Measurements from ENCODE around the gene FAM118A.
"Not testable (repeated sequence)": the region's sequence is repeated elsewhere in the genome, so short reads cannot be mapped to it uniquely, and the experiment has no call there.

FAM118A gene

DNA sequence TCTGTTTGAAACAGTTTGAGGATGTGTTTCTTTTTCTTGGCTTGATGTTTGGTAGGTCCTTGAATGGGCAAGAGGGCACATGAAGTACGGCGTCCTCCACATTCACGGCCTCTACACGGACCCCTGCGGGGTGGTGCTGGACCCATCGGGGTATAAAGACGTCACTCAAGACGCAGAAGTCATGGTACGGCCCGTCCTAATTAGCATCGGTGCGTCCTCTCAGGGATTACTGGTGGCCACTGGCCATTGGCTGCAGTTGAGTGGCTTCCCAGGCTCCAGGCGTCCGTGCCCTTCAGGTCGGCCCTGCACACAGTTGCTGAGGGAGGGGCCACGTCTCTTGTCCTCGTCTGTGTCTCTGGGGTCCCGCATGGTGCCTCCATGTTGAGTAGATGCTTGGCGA, 20.8 kb downstream of the FAM118A start:
- no peak for DNase-seq (ENCODE audit: low read depth in 2 of 2)

DNA sequence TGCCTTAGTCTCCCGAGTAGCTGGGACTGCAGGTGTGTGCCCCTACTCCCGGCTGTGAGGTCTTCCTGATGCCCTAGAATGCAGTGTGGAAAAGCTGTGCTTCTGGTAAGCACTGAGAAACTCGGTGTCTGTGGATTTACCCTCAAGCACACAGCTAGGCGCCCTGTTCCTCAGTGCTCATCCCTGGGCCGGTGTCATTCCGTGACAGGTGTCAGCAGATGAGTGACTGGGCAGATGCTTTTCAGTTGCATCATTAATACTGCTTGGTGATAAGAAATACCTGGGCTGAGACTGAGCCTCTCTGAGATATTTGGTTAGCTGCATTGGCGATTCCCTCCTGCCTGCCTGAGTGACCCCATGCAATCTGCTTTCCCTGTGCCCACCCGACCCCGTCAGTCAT, 21.8 kb downstream of the FAM118A start:
- no peak for DNase-seq (ENCODE audit: low read depth in 2 of 2)

DNA sequence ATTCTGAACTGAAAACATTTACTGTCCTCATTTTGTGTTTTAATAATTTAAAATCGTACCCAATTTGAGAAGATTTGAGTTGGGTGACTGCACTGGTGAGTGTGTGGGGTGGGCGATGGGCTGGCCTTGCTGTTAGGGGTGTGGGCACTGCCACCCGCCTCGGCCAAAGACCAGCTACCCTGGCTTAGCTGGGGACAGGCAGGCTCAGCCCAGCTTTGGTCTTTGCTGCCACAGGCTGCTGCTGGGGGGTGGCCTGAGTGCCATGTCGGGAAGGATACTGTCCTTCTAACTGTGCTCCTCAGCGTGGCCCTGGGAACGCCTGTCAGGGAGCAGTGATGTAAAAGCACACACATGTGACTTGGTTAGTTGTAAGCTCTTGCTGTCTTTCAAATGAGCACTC, 22.3 kb downstream of the FAM118A start:
- no peak for DNase-seq (ENCODE audit: low read depth in 2 of 2)

DNA sequence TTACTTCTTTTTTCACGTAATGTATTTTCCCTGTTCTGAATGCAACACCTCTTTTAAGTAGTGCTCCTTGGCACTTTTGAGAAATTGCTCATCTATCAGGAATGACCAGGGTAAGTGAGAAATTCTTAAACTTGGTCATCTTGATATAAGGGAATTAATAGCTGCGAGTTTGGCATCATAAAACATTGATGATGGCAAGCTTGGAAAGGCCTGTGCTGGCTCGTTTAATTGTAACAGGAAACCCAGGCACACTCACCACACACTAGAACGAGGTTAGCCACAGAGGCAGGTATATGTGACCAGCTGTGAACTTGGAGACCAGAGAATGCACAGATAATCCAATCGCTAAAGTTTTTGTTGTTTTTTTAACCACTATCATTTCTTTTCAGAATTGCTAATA, 24.3 kb downstream of the FAM118A start:
- no peak for DNase-seq (ENCODE audit: low read depth in 2 of 2)

DNA sequence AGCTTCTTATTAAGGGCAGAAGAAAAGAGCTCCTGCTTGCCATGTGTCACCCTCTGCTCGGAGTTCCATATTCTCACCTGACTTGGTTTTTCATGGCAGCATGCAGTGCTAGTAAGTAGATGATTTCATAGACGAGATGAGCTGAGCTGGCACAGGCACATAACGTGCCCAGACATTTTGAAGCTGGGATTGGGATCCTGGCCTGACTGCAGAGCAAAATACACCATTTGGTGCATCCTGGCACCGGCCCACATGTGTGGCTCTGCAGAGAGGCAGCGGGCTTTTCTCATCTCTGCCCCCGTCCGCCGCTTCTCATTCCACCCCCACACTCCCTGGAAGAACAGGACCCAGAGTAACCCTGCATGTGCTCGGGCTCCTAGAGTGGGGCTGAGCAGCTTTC, 24.8 kb downstream of the FAM118A start:
- no peak for DNase-seq (ENCODE audit: low read depth in 2 of 2)

DNA sequence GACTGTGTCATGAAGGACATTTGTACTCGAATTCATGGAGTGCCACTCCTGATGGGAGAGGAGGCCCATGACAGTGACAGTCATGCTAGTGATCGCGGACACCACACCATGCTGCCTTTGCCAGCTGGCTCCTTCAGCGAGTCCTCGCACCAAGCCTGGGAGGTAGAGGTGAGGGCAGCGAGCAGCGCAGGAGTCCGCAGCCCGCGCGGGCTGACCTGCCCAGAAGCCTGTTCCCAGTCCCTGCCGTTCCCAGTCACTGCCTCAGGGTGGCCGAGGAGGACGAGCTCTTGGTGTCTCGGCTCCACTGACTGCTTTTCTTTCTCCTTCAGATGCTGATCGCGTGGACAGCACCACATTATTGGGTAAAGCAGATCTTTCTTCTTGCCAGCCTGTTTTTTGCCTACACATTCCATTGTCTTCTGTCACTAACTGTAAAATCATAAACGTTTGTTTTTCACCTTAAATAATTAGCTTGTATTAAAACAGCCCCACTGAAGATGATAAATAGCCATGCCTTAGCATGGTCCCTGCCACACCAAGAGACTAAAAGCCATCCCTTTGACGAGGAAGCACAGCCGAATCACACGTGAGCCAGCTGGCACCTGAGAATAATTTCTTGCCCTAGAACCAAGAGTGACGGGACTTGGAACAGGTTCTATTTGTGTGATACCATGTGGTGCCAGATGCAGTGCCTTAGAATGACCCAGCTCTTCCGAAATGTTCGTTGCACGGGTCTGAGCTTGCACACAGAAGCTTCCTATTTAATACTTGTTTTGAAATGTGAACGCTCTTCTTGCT, 25.5 kb downstream of the FAM118A start:
- DNase-seq (ENCODE audit: low read depth in 2 of 2) = no peak

DNA sequence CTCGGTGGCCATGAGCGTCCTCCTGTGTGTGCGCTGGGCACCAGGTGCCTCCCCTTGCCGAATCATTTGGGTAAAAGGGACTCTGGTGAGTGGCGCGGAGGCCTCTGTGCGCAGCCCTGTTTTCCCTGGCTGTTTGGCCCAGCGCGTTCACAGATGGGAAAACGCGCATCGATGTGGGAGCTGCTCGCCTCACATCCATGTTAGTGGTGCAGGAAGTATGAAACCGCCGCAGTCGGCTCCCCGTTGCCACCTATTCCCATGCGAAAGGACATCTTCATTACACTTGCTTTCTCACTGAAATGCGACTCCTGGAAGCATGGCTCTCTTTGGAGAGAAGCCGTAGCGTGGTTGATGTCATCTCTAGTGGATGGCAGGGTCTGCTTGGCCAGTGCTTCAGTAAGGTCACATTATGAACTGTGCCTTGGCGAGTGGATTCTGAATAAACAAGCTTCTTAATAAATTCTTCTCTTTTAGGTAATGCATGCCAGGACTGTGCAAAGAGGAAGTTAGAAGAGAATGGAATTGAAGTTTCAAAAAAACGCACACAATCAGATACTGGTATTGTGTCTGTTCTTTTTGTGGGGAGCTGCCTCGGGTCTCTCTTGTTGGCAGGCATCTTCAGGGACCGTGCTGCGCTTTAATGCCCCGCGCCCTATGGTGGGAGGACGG, 26.3 kb downstream of the FAM118A start:
- no peak for DNase-seq (ENCODE audit: low read depth in 2 of 2)

DNA sequence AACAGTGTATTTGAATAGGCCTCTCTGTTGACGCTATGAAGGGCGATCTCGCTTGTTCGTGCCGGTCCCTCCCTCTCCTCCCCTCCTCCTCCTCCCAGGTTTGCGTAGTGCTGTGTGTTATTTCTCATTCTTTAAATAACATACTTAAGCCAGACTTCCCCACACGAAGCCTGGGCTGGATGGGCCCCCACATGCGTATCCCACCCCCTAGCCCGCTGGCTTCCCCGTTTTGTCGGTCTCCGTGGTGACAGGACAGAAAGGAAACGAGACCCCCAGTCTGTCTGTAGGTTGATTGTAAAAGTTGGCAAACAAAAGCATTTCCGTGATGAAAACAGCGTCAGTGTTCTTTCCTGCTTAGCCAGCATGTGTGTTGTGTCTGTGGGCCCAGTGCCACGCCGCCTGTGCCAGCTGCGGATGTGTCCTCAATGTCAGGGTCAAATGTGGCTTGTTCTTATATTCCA, 27.3 kb downstream of the FAM118A start:
- no peak for DNase-seq (ENCODE audit: low read depth in 2 of 2)

DNA sequence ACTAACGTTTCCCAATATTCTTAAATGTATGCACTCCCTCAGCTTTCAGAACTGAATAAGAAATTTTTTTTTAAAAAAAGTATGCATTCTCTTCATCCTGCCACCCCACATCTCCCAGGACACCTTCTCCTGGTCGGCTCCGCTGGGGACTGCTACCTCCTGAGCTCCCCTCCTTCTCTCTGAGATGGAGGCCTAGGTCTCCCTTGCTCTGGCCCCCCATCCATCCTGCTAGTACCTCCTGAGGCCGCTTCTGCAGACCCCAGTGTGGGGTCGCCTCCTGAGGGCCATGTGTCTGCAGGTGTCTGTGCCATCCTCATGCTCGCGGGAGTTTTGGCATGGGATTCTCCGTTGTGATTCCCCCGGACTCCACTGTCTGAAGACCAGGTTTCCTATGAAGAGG, 27.8 kb downstream of the FAM118A start:
- DNase-seq (ENCODE audit: low read depth in 2 of 2) = no peak

DNA sequence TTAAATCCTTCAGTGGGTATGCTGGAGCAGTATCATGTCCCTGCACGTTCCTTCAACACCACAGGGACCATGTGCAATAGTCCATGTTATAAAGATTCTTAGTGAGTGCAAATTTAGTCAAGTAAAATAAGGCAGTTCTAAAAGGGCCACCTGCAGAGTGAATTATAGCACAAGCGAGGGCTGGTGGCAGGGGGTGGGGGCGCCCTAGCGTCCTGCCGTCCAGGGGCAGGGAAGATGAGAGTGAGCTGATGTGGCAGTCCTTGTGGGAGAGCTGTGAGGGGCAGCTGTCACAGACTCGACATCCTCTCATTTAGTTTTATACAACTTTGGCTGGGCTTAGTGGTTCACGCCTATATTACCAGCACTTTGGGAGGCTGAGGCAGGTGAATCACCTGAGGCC, 29.1 kb downstream of the FAM118A start:
- no peak for DNase-seq (ENCODE audit: low read depth in 2 of 2)

DNA sequence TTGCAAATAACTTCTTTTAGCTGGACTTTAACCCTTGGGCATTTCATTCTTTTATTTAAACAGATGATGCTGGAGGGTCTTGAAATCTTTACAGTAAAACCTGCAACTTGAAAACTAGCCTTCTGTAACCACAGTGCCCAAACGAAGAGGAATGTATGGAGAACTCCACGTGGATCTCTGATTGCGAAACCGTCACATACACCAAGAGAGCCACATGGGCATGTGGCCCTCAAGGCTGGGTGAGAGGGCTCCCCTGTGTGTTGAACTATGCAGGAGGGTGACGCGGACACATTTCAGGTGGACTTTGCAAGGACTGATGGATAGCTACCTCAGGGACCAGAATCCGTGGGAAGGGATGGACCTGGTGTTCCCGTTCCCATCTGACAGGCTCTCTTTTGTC, 30.6 kb downstream of the FAM118A start:
- no peak for DNase-seq (ENCODE audit: low read depth in 2 of 2)

DNA sequence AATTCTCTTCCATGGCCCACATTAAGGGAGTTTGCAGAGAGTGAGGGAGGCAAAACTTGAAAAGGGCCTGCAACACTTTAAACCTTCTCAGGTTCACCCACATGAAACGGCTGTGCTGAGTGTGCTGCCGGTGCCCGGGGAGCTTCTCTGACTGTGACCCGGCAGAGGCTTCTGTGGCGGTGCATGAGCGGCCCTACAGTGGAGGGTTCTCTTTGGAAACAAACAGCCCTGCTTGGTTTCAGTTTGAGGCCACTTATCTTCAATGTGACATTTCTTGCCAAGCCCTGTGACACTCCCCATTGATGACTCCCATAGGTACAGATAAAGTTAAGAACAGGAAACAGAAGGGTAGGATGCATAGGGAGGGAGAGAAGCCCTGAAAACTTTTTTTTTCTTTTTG, 31.8 kb downstream of the FAM118A start:
- DNase-seq (ENCODE audit: low read depth in 2 of 2) = peak; percentile 17 to 36

DNA sequence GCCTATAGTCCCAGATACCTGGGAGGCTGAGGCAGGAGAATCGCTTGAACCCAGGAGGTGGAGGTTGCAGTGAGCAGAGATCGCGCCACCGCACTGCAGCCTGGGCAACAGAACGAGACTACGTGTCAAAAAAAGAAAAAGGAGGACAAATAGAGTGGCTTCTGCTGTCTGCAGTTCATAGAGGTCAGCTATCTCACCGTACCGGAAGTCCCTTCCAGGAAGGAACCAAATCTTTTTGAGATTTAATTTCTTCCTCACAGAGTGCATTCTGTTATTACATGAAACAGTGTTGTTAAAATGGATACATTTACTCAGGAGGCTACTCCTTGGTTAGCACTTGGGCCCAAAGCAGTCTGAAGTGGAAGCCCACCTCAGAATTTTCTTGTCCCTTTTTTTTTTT, 33.4 kb downstream of the FAM118A start:
- DNase-seq (ENCODE audit: low read depth in 2 of 2) = no peak

DNA sequence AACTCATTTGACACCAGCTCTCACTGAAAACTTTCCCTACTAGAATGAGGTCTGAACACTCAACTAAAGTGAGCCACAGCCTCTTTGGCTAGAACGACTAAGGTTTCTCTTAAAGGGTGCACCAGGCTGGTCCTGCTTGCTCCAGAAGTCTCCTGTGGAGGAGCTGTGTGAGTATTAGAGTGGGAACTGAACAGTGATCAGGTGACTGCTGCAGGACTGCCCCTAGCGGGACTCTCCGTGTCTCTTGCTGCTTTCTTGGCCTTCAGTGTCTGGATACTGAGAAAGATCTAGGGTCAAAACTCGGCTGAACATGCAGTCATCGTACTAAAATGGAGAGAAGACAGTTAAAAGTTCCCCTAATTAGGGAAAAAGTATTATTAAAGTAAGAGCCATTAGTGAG, 34.6 kb downstream of the FAM118A start:
- no peak for DNase-seq (ENCODE audit: low read depth in 2 of 2)

DNA sequence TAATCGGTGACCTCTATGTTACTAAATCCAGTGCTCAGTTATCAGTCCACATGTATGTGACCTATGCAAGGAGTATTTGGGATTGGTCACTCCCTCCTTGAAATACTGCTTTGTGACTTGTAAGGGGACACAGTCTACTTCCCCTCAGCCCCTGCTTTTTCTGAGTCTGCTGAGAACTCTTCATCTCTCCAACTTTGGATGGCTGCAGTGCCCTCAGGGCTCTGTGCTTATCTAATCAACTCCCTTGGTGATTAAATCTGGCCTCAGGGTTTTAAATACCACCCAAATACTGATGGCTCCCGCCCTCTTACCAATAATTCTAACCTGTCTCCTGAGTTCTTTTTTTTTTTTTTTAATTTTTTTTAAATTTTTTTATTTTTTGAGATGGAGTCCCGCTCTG, 40.2 kb downstream of the FAM118A start:
- no peak for DNase-seq (ENCODE audit: low read depth in 2 of 2)

DNA sequence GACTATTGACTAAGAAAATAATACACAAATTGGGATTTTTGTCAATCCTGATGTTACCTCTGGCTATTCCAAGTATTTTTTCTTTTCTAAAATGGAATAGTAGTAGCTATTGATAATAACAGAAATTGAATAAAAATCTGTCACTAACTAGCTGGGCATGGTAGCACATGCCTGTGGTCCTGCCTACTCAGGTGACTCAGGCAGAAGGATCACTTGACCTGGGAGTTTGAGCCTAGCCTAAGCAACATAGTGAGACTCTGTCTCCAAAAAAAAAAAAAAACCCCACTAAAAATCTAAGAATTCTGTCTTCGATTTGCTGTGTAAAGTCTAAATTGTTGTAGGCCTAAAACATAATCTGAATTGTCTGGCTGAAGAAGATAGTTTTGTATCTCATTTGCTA, 42.2 kb downstream of the FAM118A start:
- DNase-seq (ENCODE audit: low read depth in 2 of 2) = no peak

DNA sequence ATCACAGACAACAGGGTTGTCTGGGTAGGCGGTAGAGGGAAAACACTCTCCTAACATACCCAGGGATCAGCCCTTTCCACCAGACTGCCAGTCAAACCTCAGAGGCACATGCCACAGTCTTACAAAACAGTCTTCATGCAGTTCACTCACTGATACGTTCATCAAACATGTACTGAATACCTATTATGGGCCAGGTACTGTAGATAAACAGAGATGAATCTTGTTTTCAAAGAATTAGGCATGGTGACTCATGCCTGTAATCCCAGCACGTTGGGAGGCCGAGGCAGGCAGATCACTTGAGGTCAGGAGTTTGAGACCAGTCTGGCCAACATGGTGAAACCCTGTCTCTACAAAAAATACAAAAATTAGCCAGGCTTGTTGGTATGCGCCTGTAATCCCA, 43.0 kb downstream of the FAM118A start:
- DNase-seq (ENCODE audit: low read depth in 2 of 2) = not testable (repeated sequence)

DNA sequence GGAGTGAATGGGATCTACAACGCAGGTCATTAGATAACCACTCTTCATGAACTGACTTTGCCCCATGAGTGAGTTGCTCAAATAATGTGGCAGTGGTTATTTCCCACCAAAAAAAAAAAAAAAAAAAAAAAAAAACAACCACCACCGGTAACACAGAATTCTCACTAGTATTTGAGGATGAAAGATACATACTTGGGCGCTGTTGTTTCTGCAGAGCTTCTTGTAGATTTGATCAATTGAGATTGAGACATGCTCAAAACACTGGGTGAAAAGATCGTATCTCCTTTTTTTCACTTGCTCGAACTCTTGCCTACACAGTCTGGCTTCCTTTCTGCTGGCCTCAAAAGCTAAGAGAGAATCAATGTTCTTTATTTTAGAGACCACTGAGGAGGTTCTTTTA, 44.1 kb downstream of the FAM118A start:
- DNase-seq (ENCODE audit: low read depth in 2 of 2) = no peak

DNA sequence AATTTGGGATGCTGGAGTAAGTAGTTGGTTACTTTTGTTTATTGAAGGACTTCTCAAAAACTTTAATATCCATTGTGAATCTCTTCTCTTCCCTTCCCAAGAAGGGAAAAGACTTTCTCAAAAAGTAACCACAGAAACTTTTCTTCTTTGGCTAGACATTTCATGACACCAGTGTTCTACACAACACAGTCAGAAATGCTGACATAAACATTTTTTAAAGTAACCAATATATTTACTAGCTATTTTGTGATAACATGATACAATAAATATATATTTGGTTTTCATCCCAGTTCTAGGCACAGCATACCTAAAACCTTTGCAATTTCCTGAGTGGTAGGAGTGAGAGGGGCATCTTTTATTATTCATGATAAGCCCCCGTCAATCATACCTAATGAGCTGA, 47.8 kb downstream of the FAM118A start:
- no peak for DNase-seq (ENCODE audit: low read depth in 2 of 2)

DNA sequence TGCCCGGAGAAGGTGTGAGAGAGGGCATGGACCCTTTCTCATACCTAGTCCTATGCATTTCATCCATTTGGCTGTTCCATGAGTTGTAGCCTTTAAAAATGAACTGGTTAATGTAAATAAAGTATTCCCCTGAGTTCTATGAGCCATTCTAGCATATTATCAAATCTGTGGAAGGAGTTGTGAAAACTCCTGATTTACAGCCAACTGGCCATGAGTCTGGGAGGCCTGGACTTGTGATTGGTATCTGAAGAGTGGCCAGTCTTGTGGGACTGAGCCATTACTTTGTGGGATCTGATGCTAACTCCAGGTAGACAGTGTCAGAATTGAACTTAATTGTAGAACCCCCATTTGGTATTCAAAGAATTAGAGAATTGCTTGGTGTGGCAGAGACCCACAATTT, 48.4 kb downstream of the FAM118A start:
- DNase-seq (ENCODE audit: low read depth in 2 of 2) = no peak

DNA sequence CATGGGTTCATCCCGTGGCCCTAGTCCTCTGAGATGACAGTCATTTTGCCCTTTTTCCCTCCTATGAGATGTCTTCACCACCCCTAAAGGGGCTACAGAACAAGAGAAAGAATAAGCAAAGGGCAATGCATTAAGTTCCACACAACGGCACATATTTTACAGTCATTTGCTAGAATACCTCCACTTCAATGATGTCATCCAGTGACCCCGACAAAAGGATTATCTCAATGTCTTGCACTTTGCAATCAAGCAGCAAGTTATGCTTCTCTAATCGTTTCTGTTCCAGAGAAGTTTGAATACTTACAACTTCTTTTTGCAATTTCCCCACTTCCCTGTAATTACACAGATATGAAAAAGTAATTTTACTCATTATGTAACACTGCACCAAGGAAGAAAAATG, 49.9 kb downstream of the FAM118A start:
- no peak for DNase-seq (ENCODE audit: low read depth in 2 of 2)

DNA sequence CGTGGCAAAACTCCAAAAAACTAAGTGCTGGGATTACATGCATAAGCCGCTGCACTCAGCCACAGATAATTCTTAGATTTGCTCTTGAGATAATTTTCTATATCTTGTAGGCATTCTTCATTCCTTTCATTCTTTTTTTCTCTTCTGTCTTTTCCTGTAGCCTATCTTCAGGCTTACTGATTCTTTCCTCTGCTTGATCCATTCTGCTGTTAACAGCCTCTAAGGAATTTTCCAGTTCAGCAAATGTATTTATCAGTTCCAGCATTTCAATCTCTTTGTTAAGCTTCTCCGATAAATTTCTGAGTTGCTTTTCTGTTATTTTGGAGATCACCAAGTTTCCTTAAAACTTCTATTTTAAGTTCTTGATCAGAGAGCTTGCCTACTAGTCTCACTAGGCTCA, 57.0 kb downstream of the FAM118A start:
- DNase-seq (ENCODE audit: low read depth in 2 of 2) = no peak

DNA sequence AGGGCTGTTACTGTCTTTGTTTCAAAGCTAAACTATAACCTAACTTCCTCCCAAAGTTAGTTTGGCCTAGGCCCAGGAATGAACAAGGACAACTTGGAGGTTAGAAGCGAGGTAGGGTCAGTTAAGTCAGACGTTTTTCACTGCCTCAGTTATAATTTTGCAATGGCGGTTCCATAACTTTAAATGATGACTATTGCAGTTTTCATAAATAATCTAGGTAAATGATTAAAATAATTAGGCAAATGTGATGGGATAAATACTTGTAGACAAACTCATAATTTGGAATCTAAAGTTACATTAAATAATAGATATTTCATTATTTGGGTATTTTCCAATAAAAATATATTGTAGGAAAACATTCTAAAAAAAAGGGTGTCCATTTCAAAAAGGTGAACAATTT, 63.9 kb downstream of the FAM118A start:
- DNase-seq (ENCODE audit: low read depth in 2 of 2) = not testable (repeated sequence)

DNA sequence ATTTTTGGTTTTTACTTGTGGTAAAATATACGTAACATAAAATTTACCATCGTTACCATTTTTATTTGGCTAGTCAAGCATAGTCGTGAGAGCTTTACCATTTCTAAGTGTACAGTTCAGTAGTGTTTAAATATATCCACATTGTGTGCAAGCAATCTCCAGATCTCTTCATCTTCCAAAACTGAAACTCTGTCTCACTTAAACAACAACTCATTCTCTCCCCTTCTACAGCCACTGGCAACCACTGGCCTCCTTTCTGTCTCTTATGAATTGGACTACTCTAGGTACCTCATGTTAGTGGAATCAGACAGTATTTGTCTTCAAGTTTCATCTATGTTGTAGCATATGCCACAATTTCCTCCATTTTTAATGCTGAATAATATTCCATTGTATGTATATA, 66.3 kb downstream of the FAM118A start:
- no peak for DNase-seq (ENCODE audit: low read depth in 2 of 2)
